HepG2 (cell line): Measurements from ENCODE around the gene MPP7. TPM values are rescaled to one million over a fixed set of nuclear protein-coding genes. Genes with fewer than 3 reads are reported as not detected.

Experiments used
- ATAC-seq: fragments of 200-7000 bp; cut with Tn5 transposase; 3 replicates; pipeline ENCODE4 v1.9.1; 2020; ENCODE audit warnings: mild to moderate bottlenecking, moderate library complexity
- BruUV-seq: library from RNA; stranded (reverse); fragments of 400-500 nt; replicated peaks from 2 replicates; lab custom pipeline; 2021; lab: Mats Ljungman, UMichigan
- CTCF ChIA-PET: fragments of 300-600 bp; formaldehyde crosslinking; extraction: SDS; loops from one replicate; lab custom pipeline; 2021; ENCODE audit warnings: low total read pairs, inconsistent platforms, low intra/inter-chr PET ratio; lab: Yijun Ruan, JAX
- POLR2A ChIA-PET: fragments of 350-600 bp; sonication (Branson Sonifier 250); formaldehyde crosslinking; loops from one replicate; lab custom pipeline; 2020; ENCODE audit warnings: antibody characterized with exemption, inconsistent platforms; lab: Yijun Ruan, JAX
- DNase-seq: peaks from one replicate; pipeline ENCODE4 v3.0.0-alpha.2; 2015; ENCODE audit warnings: low spot score
- FAIRE-seq: peaks from 3 replicates; lab custom pipeline; 2011; peaks lifted over from hg19 to GRCh38; lab: Jason Lieb, UNC
- H2AFZ ChIP-seq: one replicate; pipeline ENCODE4 v1.6.1; 2011; ENCODE audit warnings: low read length, inconsistent platforms
- H3K27ac ChIP-seq: fragments of 300-600 bp; 3 replicates; pipeline ENCODE4 v1.8.0; 2011; ENCODE audit warnings: mixed run types, mild to moderate bottlenecking, mixed read lengths, low read length, inconsistent platforms; ENCODE audit not compliant: insufficient read depth; ENCODE audit errors: extremely low read length
- H3K27me3 ChIP-seq, 2 experiments: fragments of 200-600 bp in 1 of 2; 2 replicates in 1 of 2; 3 replicates in 1 of 2; pipeline versions ENCODE4 v1.6.0 to v1.8.0; 2011; ENCODE audit warnings: low read length in 2 of 2, mild to moderate bottlenecking in 2 of 2, moderate library complexity in 2 of 2, inconsistent platforms in 1 of 2; ENCODE audit not compliant: insufficient read depth in 2 of 2, control insufficient read depth in 1 of 2
- H3K36me3 ChIP-seq, 2 experiments: fragments of 200-600 bp in 1 of 2; replicated peaks in 1 of 2; 2 replicates in 1 of 2; 3 replicates in 1 of 2; pipeline versions ENCODE4 v1.5.1 to v1.8.0; 2011; ENCODE audit warnings: low read length in 2 of 2, inconsistent platforms in 1 of 2; ENCODE audit not compliant: insufficient read depth in 2 of 2, control insufficient read depth in 1 of 2
- H3K4me1 ChIP-seq: 2 replicates; pipeline ENCODE4 v1.5.1; 2012; ENCODE audit warnings: low read length, inconsistent platforms; ENCODE audit not compliant: insufficient read depth
- H3K4me2 ChIP-seq: 2 replicates; pipeline ENCODE4 v1.6.0; 2011; ENCODE audit warnings: low read depth, low read length, inconsistent platforms
- H3K4me3 ChIP-seq, 3 experiments: fragments of 200-600 bp in 1 of 3; sonication (generic), shearing (Covaris generic) in 1 of 3; replicated peaks in 1 of 3; 2 replicates each; pipeline ENCODE4 v1.5.1; 2011 to 2016; ENCODE audit warnings: low read length in 3 of 3, inconsistent platforms in 2 of 3, low read depth in 2 of 3, mild to moderate bottlenecking in 2 of 3, control low read depth in 1 of 3, mixed read lengths in 1 of 3; ENCODE audit not compliant: insufficient read depth in 1 of 3
- H3K79me2 ChIP-seq: one replicate; pipeline ENCODE4 v1.6.1; 2011; ENCODE audit warnings: low read length, inconsistent platforms; ENCODE audit not compliant: insufficient read depth
- H3K9ac ChIP-seq: 2 replicates; pipeline ENCODE4 v1.6.0; 2011; ENCODE audit warnings: mild to moderate bottlenecking, low read depth, low read length, inconsistent platforms; ENCODE audit not compliant: insufficient read depth
- H3K9me3 ChIP-seq: 2 replicates; pipeline ENCODE4 v1.5.1; 2012; ENCODE audit warnings: mild to moderate bottlenecking, low read length
- H4K20me1 ChIP-seq: 2 replicates; pipeline ENCODE4 v1.6.0; 2011; ENCODE audit warnings: inconsistent platforms, mild to moderate bottlenecking, low read length, moderate library complexity; ENCODE audit not compliant: insufficient read depth
- CENPT ChIP-seq: sonication (generic); formaldehyde crosslinking; IDR thresholded peaks from 2 replicates; pipeline ENCODE4 v1.8.0; 2022; ENCODE audit warnings: low read depth, mild to moderate bottlenecking, moderate library complexity, missing genetic modification reagents
- FOSL2 ChIP-seq: sonication (generic); formaldehyde crosslinking; IDR thresholded peaks from 2 replicates; pipeline ENCODE4 v1.4.0; 2020; ENCODE audit warnings: missing genetic modification reagents
- MIXL1 ChIP-seq: IDR thresholded peaks from 2 replicates; pipeline ENCODE4 v1.6.1; 2016
- NBN ChIP-seq: fragments of 450-650 bp; conservative IDR thresholded peaks from 2 replicates; pipeline ENCODE4 v1.6.1; 2017
- SP140L ChIP-seq: sonication (generic); formaldehyde crosslinking; IDR thresholded peaks from 2 replicates; pipeline ENCODE4 v1.4.0; 2020; ENCODE audit warnings: missing genetic modification reagents, borderline replicate concordance
- TEAD2 ChIP-seq: sonication (generic); formaldehyde crosslinking; IDR thresholded peaks from 2 replicates; pipeline ENCODE4 v1.9.0; 2021; ENCODE audit warnings: missing genetic modification reagents
- TOPORS ChIP-seq: sonication (generic); formaldehyde crosslinking; IDR thresholded peaks from 2 replicates; pipeline ENCODE4 v1.8.0; 2023; ENCODE audit warnings: mild to moderate bottlenecking, missing genetic modification reagents
- ZC3H4 ChIP-seq: sonication (generic); formaldehyde crosslinking; IDR thresholded peaks from 2 replicates; pipeline ENCODE4 v1.4.0; 2020; ENCODE audit warnings: missing genetic modification reagents, borderline replicate concordance
- ZNF143 ChIP-seq: sonication (generic); formaldehyde crosslinking; IDR thresholded peaks from 2 replicates; pipeline ENCODE4 v1.4.0; 2020; ENCODE audit warnings: missing genetic modification reagents
- ZNF337 ChIP-seq: sonication (generic); formaldehyde crosslinking; IDR thresholded peaks from 2 replicates; pipeline ENCODE4 v1.5.1; 2020; ENCODE audit warnings: missing genetic modification reagents, low read depth, mild to moderate bottlenecking, borderline replicate concordance
- ZNF75D ChIP-seq: sonication (generic); formaldehyde crosslinking; IDR thresholded peaks from 2 replicates; pipeline ENCODE4 v1.8.1; 2023; ENCODE audit warnings: missing genetic modification reagents, mild to moderate bottlenecking, borderline replicate concordance
- WGBS: methylation state at CpG from one replicate; pipeline ENCODE4 v1.1.6; 2017; ENCODE audit warnings: low lambda C conversion rate; 5-methylcytosine and 5-hydroxymethylcytosine counted together
- in situ Hi-C: cut with HindIII; loops from 2 replicates; pipeline ENCODE4 v1.10.0; 2017; ENCODE audit warnings: low pct_unique_long_range_greater_than_20kb; ENCODE audit not compliant: extremely low pct_ligation_motif_present
- intact Hi-C: fragments of 100-400 bp; cut with micrococcal nuclease; formaldehyde crosslinking; loops from one replicate; pipeline ENCODE4 v1.10.0; 2022; ENCODE audit not compliant: unreplicated experiment
- polyA plus RNA-seq, 8 experiments: library from polyadenylated mRNA; depleted of rRNA in 3 of 8; stranded (reverse) in 7 of 8; unstranded in 1 of 8; fragments of >200 nt; fragmentation: Illumina TruSeq in 4 of 8; extraction: Trizol in 4 of 8; gene quantifications; 2 replicates each; pipeline versions ENCODE4 v1.2.1 to v1.2.3, GENCODE V29; 2011 to 2016; ENCODE audit warnings: low read depth in 4 of 8, missing spikeins in 1 of 8, mixed read lengths in 1 of 8; ENCODE audit not compliant: insufficient read depth in 1 of 8
- total RNA-seq, 5 experiments: library from RNA; depleted of rRNA; stranded (reverse); fragments of >200 nt; fragmentation: Illumina TruSeq; extraction: Trizol; gene quantifications; 2 replicates each; pipeline ENCODE4 v1.2.3, GENCODE V29; 2016; ENCODE audit warnings: low read depth in 1 of 5
- TF ChIP-seq, protein P1 (sequence below): sonication (generic); formaldehyde crosslinking; IDR thresholded peaks from 2 replicates; pipeline ENCODE4 v1.4.0; 2020; ENCODE audit warnings: mild to moderate bottlenecking, missing genetic modification reagents
- TF ChIP-seq, protein P2 (sequence below): sonication (generic); formaldehyde crosslinking; IDR thresholded peaks from 2 replicates; pipeline ENCODE4 v1.4.0; 2020; ENCODE audit warnings: missing genetic modification reagents
- TF ChIP-seq, protein P3 (sequence below): sonication (generic); formaldehyde crosslinking; IDR thresholded peaks from 2 replicates; pipeline ENCODE4 v1.4.0; 2020; ENCODE audit warnings: mild to moderate bottlenecking, missing genetic modification reagents
- TF ChIP-seq, protein P4 (sequence below): IDR thresholded peaks from 2 replicates; pipeline ENCODE4 v1.6.1; 2016; ENCODE audit warnings: mild to moderate bottlenecking

The MPP7 gene
- total and polyA plus RNA-seq, 2 of the 13 experiments (the other 11 are each of a cell fraction or from before 2014, with no cell fraction given) = 6.8 to 16.4 TPM

DNA sequence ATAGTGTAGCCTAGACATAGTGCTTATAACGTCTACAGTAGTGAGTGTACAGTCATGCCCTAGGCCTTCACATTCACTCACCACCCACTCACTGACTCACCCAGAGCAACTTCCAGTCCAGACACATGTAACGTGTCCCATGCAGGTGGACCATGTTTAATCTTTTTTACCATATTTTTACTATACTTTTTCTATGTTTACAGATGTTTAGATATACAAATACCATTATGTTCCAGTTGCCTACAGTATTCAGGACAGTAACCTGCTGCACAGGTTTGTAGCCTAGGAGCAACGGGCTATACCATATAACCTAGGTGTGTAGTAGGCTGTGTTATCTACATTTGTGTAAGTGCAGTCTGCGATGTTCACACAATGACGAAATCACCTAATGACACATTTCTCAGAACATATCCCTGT is 11.0 kb downstream of the MPP7 start:
- ChIA-PET CTCF (no interaction called here), POLR2A (no interaction called here)
- Histone ChIP-seq H3K4me2 (no peak overlapping the region), H3K27me3 (no peaks in the 10 kb centered on the region), H3K4me3 (no peak overlapping the region), H3K9ac (no peak overlapping the region), H3K36me3 (no peaks in the 10 kb centered on the region), H3K9me3 (no peaks in the 10 kb centered on the region), H3K27ac (no peak overlapping the region), H3K79me2 (peaks cover 42% of the 10 kb centered on the region), H4K20me1 (no peaks in the 10 kb centered on the region), H2AFZ (no peak overlapping the region), H3K4me1 (peaks cover 28% of the 10 kb centered on the region)
- no peak for TF ChIP-seq ZC3H4 (CRISPR knock-in tag)
- no peak for TF ChIP-seq SP140L (CRISPR knock-in tag)
- peak; percentile 52 for TF ChIP-seq FOSL2 (CRISPR knock-in tag)
- TF ChIP-seq, protein P1, sequence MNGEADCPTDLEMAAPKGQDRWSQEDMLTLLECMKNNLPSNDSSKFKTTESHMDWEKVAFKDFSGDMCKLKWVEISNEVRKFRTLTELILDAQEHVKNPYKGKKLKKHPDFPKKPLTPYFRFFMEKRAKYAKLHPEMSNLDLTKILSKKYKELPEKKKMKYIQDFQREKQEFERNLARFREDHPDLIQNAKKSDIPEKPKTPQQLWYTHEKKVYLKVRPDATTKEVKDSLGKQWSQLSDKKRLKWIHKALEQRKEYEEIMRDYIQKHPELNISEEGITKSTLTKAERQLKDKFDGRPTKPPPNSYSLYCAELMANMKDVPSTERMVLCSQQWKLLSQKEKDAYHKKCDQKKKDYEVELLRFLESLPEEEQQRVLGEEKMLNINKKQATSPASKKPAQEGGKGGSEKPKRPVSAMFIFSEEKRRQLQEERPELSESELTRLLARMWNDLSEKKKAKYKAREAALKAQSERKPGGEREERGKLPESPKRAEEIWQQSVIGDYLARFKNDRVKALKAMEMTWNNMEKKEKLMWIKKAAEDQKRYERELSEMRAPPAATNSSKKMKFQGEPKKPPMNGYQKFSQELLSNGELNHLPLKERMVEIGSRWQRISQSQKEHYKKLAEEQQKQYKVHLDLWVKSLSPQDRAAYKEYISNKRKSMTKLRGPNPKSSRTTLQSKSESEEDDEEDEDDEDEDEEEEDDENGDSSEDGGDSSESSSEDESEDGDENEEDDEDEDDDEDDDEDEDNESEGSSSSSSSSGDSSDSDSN (CRISPR knock-in tag) = no peak
- FAIRE-seq = no peak
- in situ Hi-C loops = no loop called here
- peak; percentile 56; the same call in 1 of the 3 replicates for ATAC-seq
- DNase-seq = no peak
- BruUV-seq = no TSS peak
- WGBS = 84% methylated on average over 5 of the region's 5 CpGs
- intact Hi-C loops = loop anchor here (1.0 kb wide), 1 partner anchor 8 kb away; no protein-coding TSS in a partner anchor

DNA sequence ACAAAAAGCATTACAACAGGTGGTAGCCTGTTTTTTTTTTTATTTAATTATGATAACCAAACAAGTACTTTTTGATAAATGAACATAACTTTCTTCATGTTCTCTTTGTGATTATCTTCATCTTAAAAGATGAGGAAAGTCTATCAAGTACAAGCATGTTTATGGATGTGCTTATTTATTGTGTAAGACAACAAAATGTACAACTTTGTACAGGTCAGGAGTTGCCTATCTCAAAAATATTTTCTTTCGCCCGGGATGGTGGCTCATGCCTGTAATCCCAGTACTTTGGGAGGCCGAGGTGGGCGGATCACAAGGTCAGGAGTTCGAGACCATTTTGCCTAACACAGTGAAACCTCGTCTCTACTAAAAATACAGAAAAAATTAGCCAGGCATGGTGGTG is 17.0 kb downstream of the MPP7 start:
- in situ Hi-C loops = no loop called here
- CTCF ChIA-PET = no interaction called here
- POLR2A ChIA-PET = no interaction called here
- Histone ChIP-seq H3K27me3 (no peaks in the 10 kb centered on the region), H2AFZ (no peak overlapping the region), H3K9ac (no peak overlapping the region), H3K9me3 (no peaks in the 10 kb centered on the region), H3K4me2 (no peak overlapping the region), H3K27ac (no peak overlapping the region), H3K79me2 (peaks cover 16% of the 10 kb centered on the region), H3K4me3 (no peak overlapping the region), H4K20me1 (no peaks in the 10 kb centered on the region), H3K36me3 (no peaks in the 10 kb centered on the region), H3K4me1 (peaks cover 41% of the 10 kb centered on the region)
- FAIRE-seq (no peak), DNase-seq (no peak), ATAC-seq (no peak)
- intact Hi-C loops = no loop called here
- 95% methylated on average over 6 of the region's 6 CpGs for WGBS
- BruUV-seq = no TSS peak
- TF ChIP-seq, protein P2, sequence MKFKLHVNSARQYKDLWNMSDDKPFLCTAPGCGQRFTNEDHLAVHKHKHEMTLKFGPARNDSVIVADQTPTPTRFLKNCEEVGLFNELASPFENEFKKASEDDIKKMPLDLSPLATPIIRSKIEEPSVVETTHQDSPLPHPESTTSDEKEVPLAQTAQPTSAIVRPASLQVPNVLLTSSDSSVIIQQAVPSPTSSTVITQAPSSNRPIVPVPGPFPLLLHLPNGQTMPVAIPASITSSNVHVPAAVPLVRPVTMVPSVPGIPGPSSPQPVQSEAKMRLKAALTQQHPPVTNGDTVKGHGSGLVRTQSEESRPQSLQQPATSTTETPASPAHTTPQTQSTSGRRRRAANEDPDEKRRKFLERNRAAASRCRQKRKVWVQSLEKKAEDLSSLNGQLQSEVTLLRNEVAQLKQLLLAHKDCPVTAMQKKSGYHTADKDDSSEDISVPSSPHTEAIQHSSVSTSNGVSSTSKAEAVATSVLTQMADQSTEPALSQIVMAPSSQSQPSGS (CRISPR knock-in tag) = no peak
- TF ChIP-seq, protein P3, sequence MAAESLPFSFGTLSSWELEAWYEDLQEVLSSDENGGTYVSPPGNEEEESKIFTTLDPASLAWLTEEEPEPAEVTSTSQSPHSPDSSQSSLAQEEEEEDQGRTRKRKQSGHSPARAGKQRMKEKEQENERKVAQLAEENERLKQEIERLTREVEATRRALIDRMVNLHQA (CRISPR knock-in tag) = no peak
- TF ChIP-seq ZNF75D (CRISPR knock-in tag) (no peak), TOPORS (CRISPR knock-in tag) (no peak), CENPT (CRISPR knock-in tag) (no peak), ZNF337 (no peak), ZNF143 (CRISPR knock-in tag) (no peak), MIXL1 (no peak), NBN (no peak), TEAD2 (CRISPR knock-in tag) (no peak)
- TF ChIP-seq, protein P4, sequence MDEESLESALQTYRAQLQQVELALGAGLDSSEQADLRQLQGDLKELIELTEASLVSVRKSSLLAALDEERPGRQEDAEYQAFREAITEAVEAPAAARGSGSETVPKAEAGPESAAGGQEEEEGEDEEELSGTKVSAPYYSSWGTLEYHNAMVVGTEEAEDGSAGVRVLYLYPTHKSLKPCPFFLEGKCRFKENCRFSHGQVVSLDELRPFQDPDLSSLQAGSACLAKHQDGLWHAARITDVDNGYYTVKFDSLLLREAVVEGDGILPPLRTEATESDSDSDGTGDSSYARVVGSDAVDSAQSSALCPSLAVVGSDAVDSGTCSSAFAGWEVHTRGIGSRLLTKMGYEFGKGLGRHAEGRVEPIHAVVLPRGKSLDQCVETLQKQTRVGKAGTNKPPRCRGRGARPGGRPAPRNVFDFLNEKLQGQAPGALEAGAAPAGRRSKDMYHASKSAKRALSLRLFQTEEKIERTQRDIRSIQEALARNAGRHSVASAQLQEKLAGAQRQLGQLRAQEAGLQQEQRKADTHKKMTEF = no peak
